Measurements from ENCODE around the gene RAB18.
"Not testable (repeated sequence)": the region's sequence is repeated elsewhere in the genome, so short reads cannot be mapped to it uniquely, and the experiment has no call there.

Gene RAB18

DNA sequence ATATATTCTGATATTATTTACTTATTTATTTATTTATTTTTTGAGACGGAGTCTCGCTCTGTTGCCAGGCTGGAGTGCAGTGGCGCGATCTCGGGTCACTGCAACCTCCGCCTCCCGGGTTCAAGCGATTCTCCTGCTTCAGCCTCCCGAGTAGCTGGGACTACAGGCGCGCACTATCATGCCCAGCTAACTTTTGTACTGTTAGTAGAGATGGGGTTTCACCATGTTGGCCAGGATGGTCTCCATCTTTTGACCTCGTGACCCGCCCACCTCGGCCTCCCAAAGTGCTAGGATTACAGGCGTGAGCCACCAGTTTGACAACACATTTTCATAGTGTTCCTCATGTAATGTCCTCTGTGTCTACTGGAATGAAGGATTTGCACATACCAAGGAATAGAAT is 1.4 kb downstream of the RAB18 start:
- not testable (repeated sequence) for DNase-seq

DNA sequence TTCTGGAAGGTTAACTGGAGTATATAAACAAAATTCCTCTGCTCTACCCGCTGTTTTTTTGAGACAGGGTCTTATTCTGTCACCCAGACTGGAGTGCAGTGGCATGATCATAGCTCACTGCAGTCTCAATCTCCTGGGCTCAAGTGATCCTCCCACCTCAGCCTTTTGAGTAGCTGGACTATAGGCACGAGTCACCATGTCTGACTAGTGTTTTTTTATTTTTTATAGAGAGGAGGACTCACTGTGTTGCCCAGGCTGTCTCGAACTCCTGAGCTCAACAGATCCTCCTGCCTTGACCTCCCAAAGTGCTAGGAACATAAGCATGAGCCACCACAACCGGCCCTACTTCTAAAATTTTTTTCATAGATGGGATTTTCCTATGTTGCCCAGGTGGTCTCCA is 2.2 kb downstream of the RAB18 start:
- no peak for DNase-seq

DNA sequence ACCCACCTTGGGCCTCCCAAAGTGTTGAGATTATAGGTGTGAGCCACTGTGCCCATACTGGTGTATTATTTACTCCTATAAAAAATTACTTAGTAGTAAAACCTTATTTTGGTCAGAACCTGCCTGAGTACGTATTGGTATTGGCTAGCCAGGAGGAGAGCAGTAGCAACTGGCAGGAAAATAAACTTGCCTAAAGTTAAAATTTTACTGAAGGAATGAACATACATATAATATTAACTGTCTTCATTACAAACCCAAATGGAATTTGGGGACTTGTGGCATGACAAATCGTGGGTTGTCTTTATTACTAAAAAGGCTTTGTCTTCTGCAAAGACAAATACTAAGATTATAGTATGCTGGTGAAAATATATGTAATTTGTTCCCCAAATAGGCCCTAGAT is 8.4 kb downstream of the RAB18 start:
- no peak for DNase-seq

DNA sequence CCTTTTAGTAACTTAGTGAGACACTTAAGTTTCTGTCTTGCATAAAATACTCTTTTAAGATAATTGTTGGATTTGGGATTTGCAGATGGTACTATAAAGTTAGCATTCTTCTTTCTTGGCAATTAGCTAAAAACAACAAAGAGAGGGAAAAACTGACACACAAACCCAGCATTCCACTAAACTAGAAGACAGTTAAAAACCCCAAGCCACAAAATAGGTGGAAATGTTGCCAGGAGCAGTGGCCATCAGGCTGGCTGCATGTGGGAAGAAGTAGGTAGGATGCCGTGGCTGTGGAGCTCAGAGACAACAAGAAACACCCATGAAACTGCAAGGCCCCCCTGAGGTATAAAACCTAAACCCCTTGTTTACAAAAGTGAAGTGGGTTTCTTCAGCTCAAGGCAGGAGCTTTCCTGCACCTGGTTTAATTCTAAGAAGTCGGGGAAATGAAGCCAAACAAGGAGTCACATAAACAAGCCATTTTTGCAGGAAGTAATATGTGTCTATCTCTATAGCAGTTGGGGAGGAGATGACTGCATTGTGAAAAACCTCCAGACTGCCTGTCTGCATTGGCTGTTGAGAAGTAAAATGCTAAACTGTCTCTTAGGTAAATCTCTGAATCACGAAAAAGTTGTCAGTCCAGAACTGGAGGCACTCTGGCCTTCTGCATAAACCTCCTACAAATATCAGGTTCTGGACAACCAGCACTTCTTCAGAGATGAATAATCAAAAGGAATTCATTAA is 9.5 kb downstream of the RAB18 start:
- DNase-seq, result no peak

DNA sequence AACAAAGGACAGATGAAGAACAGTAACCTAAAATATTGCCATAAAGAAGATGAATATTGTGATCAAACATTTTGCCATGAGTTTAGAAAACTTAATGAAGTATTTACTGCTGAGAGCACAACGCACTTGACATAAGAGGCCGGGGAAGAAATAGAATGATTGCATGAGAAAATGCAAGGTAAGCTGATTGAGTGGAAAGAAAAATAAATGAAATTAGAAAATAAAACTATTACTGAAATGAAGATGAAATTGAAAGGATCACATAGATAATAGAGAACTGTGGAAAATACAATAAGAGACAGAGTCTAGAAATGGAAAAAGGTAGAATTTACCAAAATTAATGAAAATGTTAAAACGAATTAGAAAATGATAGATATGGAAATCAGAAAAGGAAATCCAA is 10.1 kb downstream of the RAB18 start:
- DNase-seq, result no peak

DNA sequence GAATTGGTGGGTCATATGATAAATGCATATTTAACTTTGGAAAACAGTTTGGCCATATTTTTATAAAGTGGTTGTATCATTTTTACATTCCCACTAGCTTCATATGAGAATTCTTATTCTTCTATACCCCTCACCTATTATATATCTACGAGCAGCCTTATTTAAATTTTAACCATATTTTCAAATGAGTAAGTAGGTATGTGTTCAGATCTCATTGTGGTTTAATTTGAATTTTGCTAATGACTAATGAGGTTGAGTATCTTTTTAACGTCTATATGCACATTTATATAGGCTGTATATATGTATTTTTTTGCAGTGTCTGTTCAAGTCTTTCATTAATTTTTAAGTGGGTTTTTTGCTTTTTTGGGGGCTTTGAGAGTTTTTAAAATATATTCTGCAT is 14.2 kb downstream of the RAB18 start:
- DNase-seq, result no peak

DNA sequence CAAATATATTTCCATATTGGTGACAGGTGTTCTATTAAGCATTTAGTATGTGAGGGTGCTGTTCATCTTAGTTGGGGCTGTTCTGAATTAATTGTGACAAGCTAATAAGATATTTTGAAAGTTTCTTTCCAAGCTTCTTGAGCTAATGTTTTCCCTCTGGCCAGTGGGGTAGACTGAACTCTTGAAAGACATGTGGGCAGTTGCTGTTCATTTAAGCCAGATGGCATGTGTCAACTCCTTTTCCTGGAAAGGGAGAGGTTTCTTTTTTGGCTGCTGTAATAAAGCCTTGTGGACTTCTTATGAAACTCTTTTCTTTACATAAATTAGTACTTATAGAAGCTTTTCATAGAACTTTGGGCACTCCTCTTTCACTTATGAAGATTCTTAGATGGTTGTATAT is 21.7 kb downstream of the RAB18 start:
- no peak for DNase-seq

DNA sequence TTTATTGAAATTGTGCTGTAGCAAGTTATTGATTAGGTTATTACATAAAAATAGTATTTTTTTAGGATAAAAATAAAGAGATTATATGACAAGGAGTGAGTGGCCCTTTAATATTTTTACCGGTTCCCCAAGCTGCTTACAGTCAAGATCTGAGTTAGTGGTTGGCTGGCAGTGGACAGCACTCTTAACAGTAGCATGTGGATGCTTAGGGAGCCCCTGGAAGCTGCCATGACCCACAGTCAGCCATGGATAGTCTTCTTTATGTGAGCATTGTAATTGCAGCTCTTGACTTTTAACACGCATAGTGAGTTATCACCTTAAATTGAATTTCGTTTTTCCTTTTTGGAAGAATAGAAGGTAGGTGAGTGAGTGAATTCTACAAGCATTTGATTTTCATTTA is 22.1 kb downstream of the RAB18 start:
- no peak for DNase-seq

DNA sequence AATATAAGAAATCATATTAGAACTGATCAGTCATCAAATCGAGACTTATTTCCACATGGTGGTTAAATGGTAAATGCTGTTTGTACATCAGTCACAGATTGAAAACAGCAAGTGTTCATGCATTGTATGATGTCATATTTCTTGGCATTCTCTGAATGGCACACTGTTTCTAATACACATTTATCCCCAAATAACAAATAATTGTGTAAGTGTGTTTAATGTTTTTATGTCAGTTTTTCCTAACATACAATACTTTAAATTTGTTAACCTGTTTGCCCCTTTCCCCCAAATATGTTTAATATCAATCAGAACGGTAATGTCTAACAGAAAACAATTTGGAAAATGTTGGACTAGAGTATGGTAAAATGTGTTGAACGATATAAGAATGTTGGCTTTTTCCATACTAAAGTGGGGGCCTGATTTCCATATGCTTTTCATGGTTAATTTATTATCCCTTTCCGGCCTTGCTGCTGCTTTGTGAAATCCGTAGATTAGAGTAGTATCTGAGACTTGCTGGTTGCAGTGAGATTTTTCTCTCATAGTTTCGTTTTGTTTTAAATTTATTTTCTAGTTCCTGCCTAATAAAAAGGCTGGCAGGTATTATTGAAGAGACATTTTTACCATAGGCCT is 23.7 kb downstream of the RAB18 start:
- no peak for DNase-seq

DNA sequence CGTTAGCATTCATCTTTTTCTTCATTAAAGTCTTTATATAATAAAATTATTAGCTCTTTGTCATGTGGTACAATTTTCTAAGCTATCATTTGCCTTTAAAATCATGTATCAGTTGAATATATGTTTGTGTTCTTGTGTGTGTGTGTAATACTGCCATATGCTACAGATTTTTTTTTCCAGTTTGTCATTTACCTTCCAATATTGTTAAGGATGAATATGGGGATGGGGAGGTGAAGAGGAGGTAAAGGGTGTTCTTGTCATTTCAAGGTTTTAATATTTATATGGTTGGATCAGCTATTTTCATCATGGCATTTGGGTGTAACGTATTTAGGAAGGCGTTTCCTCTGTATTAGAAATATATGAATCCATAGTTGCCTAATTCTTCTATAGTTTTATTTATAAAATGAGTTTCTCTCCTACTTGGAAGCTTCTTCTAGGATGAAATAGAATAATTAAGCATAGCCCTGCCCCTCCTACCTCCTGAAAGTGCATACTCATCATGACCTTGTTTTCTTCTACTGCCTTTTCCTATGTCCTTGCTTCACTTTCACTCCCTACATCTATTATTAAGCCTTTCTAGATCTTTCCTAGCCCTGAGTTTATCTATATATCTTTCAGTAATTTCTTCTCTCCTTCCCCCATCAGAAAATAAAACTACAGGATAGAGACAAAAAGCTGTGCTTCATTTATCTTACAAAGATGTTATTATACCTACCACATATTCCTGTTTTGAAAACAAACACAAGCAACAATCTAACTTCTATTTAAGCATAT is 25.1 kb downstream of the RAB18 start:
- DNase-seq, result no peak

DNA sequence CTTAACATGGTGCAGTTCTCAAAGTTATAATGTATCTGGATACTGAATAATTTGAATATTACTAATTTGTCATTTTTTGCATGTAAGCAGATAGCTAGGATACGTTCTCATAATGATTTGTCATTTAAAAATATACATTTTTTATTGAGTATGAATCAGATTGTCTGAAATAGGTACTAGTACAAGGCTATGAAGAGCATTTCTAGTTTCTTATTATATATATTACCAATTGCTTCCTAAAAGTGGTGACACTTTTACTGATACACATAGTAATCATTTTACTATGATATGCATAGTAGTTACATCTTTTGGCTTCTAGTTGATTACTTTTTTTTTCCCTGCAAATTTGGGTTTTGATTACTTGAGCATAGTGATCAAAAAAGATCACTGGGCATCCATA is 26.4 kb downstream of the RAB18 start:
- no peak for DNase-seq

DNA sequence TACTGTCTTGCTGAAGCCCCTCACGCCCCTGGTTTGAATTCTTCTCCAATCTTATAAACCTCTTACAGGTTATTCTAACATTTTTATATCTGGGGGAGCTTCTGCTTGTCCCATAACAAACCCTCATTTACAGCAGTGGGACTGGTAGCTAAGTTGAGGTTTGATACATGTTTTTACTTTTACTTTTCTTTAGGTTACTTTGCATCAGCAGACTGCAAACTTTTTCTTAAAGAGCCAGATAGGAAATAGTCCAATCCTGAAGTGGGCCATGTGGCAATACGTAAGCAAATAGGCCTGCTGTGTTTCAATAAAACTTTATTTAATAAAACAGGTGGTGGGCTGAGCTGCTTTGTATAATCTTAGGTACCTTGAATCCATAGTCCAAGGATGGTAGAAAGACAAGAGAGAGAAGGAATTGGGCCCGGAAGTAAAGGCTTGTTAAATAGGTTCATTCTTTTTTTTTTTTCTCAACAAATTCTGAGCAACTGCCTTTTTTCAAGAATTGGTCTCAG is 27.3 kb downstream of the RAB18 start:
- DNase-seq, result no peak

DNA sequence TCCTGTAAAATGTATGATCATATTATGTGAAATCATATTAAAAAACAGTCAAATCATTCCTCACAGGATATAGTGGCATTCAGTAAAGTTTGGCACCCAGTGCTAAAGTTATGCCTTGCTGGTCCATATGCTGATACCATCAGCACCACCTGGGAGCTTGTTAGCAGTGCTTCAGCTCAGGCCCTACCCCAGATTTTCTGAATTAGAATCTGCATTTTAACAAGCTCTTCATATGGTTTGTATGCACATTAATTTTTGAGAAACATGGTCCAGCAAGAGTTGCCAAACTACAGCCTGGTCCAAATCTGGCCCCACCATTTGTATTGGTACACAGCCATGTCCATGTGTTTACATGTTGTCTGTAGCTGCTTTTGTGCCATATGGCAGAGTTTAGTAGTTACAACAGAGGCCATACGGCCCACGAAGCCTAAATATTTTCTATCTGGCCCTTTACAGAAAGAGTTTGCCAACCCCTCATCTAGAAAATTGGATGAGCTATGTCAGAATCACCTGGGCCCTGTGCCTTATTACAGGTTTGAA is 30.1 kb downstream of the RAB18 start:
- DNase-seq, result no peak

DNA sequence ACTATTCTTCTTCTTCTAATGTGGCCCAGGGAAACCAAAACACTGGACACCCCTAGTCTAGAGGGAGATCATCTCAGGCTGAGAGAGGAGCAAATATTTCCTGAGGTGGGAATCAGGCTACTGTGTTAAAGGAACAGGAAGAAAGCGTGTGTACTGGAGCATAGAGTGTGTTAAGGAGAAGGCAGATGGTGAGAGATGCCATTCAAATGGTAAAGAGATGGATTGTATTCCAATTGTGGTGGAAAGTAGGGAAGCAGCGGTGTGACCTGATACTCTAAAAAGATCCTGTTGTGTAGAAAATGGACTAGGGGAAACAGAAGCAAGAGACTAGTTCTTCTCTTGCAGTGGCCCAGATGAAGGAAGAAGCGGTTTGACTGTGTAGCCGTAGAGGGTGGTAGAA is 31.2 kb downstream of the RAB18 start:
- DNase-seq, result no peak

DNA sequence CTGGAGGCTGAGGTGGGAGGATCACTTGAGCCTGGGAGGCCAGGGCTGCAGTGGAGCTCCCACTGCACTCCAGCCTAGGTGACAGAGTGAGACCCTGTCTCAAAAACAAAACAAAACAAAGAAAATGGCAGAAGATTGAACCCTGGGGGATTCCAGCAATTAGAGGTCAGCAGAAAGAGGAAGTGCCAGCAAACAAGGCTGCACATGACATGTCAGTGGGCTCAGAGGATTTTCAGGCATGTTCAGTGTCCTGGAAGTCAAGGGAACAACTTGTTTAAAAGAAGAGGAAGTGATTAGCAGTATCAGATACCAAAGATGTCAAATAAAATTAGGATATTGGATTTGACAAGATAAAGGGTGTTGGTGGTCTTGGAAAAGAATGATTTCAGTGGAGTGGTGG is 32.3 kb downstream of the RAB18 start:
- DNase-seq, result no peak

DNA sequence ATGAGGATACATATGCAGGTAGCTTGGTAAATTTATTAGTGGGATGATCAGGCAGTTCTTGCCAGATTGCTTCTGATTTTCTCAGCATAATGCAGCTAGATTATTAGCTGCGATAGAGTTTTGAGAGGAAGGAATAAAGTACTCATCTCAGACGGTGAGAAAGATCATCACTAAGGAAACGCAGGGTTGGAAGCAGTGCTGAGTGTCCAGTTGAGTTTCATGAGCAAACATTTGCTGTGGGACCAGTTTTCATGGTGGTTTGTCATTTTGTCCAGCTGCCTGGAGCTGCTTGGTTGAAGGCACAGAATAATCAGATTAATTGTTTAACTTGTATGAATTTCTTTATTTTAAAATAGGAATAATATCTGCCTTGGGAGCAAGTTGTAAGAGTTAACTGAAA is 33.1 kb downstream of the RAB18 start:
- DNase-seq, result no peak

DNA sequence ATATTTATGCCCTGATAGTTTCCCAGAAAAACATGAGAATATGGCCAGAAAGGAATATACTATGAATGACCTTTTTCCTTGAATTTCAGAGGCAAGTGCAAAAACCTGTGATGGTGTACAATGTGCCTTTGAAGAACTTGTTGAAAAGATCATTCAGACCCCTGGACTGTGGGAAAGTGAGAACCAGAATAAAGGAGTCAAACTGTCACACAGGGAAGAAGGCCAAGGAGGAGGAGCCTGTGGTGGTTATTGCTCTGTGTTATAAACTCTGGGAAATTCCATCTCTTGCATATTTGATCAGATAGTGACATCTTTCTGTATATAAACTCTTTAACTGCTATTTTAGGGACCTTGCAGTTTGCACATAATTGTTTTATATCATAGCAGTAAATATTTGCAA is 33.7 kb downstream of the RAB18 start:
- DNase-seq, result no peak

DNA sequence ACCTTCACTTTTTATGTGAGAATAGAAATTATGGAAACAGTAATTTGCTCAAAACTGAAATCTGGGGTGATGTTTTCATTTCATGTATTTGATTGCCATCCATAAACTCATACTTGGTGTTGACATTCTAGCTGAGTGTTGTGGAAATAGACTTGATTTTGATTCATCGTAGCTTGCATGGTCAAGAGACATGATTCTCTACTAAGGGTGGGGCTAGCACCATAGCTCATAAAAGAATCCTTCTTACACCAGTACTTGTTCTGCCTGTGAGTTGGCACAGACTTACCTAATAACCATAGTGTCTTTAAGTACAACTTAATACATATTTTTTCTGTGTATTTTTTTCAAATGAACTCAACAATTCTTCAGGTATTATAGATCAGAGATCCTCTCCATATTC is 36.6 kb downstream of the RAB18 start:
- no peak for DNase-seq

DNA sequence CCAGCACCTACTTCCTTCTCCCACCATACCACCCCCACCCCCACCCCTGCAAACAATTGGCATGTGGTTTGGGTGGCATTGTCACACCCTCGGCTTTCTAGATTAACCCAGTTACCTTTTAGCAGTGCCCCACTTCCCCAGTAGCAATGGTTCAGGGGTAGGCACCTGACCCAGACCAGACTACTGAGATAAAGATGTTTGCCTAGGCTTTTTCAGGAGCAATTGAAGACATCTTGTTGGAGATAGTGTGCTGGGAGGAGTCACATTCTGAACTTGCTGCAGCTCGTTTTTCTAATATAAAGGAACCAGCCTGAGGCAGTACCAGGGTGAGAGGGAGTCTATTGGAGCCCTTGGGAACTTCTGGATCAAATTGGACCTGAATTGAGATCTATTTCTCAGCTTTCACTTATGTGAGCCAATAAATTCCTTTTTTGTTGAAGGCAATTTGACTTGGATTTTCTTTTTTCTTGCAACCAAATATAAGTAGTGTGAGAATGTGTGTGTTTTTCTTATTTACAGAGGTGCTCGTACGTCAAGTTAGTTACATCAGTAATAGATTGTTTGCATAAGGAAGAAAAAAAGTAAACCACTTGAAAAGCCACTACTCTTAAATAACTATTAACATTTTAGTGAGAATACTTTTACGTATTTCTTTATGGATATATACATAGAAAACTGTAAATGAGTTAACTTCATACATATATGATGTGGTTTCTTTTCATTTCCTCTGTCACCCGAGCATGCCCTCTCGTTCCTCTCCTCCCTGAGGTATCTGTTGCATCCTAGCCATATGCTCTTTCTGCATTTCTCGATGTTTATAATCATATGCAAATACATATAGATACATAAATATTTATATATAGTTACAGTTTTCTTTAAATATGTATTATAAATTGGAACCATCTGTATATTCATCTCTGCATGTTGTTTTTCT is 38.0 kb downstream of the RAB18 start:
- no peak for DNase-seq

DNA sequence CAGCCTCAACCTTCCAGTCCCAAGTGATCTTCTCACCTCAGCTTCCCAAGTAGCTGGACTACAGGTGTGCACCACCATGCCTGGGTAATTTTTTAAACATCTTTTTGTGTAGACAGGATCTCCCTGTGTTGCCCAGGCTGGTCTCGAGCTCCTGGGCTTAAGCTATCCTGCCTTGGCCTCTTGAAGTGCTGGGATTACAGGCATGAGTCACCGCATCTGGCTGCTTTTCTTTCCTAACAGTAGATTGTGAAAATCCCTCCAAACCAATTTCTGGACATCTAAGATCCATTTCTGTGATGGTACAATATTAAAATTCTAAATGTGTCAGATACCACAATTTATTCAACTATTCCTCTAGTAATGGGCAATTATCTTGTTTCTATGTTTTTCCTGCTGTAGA is 38.7 kb downstream of the RAB18 start:
- DNase-seq, result no peak

DNA sequence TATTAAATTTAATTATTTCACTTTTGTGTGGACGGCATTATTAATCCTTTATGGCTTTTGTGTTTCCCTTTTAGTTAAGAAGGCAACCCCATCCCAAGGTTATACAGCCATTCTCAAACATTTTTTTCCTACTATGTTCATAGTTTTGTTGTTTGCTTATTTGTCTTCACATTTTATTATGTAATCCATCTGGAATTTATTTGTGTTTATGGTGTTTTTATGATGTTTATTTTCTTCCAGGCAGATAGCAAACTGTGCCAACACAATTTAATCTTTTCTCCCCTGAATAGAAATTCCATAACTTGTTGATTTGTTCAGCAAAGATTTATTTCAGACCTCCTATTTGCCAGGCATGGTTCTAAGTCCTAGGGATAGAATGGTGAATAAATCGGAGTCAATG is 42.9 kb downstream of the RAB18 start:
- DNase-seq, result no peak

DNA sequence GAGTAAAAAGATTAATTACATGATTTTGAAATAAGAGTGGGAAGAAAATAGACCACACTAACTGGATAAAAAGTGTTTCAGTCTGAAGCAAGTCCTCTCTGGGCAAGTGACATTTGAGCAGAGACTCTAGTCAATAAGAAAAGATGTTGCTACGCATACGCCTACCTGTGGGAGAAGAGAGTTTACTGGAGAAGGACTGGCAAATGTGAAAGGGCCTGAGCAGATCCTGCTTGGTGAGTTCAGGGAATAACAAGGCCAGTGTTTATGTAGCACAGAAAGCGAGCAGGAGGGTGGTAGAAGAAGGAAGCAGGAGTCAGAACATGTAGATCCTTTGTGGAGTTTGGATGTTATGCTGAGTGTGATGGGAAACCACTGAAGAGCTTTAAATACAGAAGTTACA is 43.4 kb downstream of the RAB18 start:
- DNase-seq, result no peak

DNA sequence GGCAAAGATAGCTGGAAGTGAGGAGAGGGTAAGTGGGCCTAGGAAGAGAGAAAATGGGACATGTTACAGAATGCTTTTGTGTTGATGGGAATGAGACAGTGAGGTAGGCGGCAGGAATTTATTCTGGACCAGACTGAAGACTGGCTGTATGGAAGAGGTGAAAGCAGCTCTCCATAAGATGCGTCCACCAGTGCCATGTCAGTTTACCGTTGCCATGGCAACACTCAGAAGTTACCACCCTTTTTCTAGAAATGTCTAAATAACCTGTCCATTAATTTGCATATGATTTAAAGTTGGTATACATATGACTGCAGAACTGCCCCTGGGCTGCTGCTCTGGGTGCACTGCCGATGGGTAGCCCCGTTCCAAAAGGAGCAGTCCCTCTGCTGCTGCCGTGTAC is 46.7 kb downstream of the RAB18 start:
- no peak for DNase-seq
